HCT116 (cell line): ENCODE measurements around the gene PPFIBP1. TPM values are rescaled to one million over a fixed set of nuclear protein-coding genes. Genes with fewer than 3 reads are reported as not detected.

Source experiments
- ATAC-seq: fragments of 200-7000 bp; cut with Tn5 transposase; 2 replicates; pipeline ENCODE4 v1.9.1; 2020; ENCODE audit warnings: mild to moderate bottlenecking, moderate library complexity
- BruUV-seq: library from RNA; stranded (reverse); fragments of 400-500 nt; replicated peaks from 2 replicates; lab custom pipeline; 2021; lab: Mats Ljungman, UMichigan
- CTCF ChIA-PET: fragments of 300-600 bp; sonication (Branson Sonifier 250); formaldehyde crosslinking; loops from one replicate; lab custom pipeline; 2021; ENCODE audit warnings: antibody characterized with exemption; lab: Charles Lee
- POLR2A ChIA-PET: fragments of 300-600, 350-600 bp; sonication (Branson Sonifier 250); formaldehyde crosslinking; loops from one replicate; lab custom pipeline; 2021; ENCODE audit warnings: antibody characterized with exemption; lab: Charles Lee
- RAD21 ChIA-PET, 2 experiments: fragments of 300-600 bp; sonication (Branson Sonifier 250); formaldehyde crosslinking; loops; one replicate each; lab custom pipeline; 2023; ENCODE audit warnings: low total read pairs in 2 of 2; ENCODE audit not compliant: uncharacterized antibody in 2 of 2, unreplicated experiment in 2 of 2, low non-redundant PET in 1 of 2; lab: Charles Lee
- DNase-seq: peaks from one replicate; pipeline ENCODE4 v3.0.0-alpha.2; 2010; ENCODE audit warnings: low read depth, low spot score
- H2AFZ ChIP-seq: fragments of 200-600 bp; shearing (Covaris generic), sonication (generic); 2 replicates; pipeline ENCODE4 v1.6.1; 2017; ENCODE audit warnings: low read depth, mixed run types, mixed read lengths, antibody characterized with exemption, low read length; ENCODE audit not compliant: poor library complexity, severe bottlenecking
- H3K27ac ChIP-seq: 2 replicates; pipeline ENCODE4 v1.5.1; 2012; ENCODE audit warnings: low read depth, low read length
- H3K27me3 ChIP-seq: fragments of 200-600 bp; sonication (generic); 2 replicates; pipeline ENCODE4 v1.6.1; 2016; ENCODE audit warnings: mixed run types, low read length, mixed read lengths; ENCODE audit not compliant: insufficient read depth
- H3K36me3 ChIP-seq, 2 experiments: fragments of 200-500 bp in 1 of 2; fragments of 200-600 bp in 1 of 2; sonication (Bioruptor generic) in 1 of 2; sonication (generic) in 1 of 2; 2 replicates each; pipeline versions ENCODE4 v1.5.1 to v1.6.1; 2014 to 2016; ENCODE audit warnings: low read length in 2 of 2, inconsistent platforms in 1 of 2, mixed read lengths in 1 of 2, mixed run types in 1 of 2; ENCODE audit not compliant: insufficient read depth in 2 of 2, control insufficient read depth in 1 of 2
- H3K4me1 ChIP-seq, 2 experiments: fragments of 200-600 bp in 1 of 2; sonication (generic) in 1 of 2; 2 replicates each; pipeline versions ENCODE4 v1.5.1 to v1.6.1; 2012 to 2017; ENCODE audit warnings: low read length in 2 of 2, inconsistent platforms in 1 of 2, mild to moderate bottlenecking in 1 of 2, mixed read lengths in 1 of 2, mixed run types in 1 of 2, moderate library complexity in 1 of 2; ENCODE audit not compliant: insufficient read depth in 2 of 2, control insufficient read depth in 1 of 2
- H3K4me2 ChIP-seq: fragments of 200-600 bp; sonication (generic); 2 replicates; pipeline ENCODE4 v1.6.1; 2017; ENCODE audit warnings: mixed run types, low read length, mixed read lengths
- H3K4me3 ChIP-seq, 2 experiments: fragments of 200-600 bp in 1 of 2; sonication (generic) in 1 of 2; replicated peaks in 1 of 2; 2 replicates each; pipeline ENCODE4 v1.5.1; 2011 to 2016; ENCODE audit warnings: low read length in 2 of 2, control low read depth in 1 of 2, low read depth in 1 of 2, mild to moderate bottlenecking in 1 of 2, mixed read lengths in 1 of 2, mixed run types in 1 of 2
- H3K79me2 ChIP-seq: fragments of 200-600 bp; sonication (generic); 2 replicates; pipeline ENCODE4 v1.6.1; 2017; ENCODE audit warnings: mild to moderate bottlenecking, mixed run types, low read length, moderate library complexity, mixed read lengths; ENCODE audit not compliant: insufficient read depth
- H3K9ac ChIP-seq: fragments of 200-600 bp; sonication (generic); 2 replicates; pipeline ENCODE4 v1.6.1; 2016; ENCODE audit warnings: low read length, mixed read lengths
- H3K9me2 ChIP-seq: fragments of 200-600 bp; sonication (generic), shearing (Covaris generic); 2 replicates; pipeline ENCODE4 v1.6.1; 2017; ENCODE audit warnings: mixed run types, mild to moderate bottlenecking, moderate library complexity; ENCODE audit not compliant: insufficient read depth
- H3K9me3 ChIP-seq, 2 experiments: fragments of 200-500 bp in 1 of 2; fragments of 200-600 bp in 1 of 2; sonication (Bioruptor generic) in 1 of 2; sonication (generic) in 1 of 2; 2 replicates each; pipeline ENCODE4 v1.6.1; 2014 to 2017; ENCODE audit warnings: low read length in 2 of 2, mixed read lengths in 2 of 2, inconsistent platforms in 1 of 2, low read depth in 1 of 2, mild to moderate bottlenecking in 1 of 2, mixed run types in 1 of 2, moderate library complexity in 1 of 2; ENCODE audit not compliant: control insufficient read depth in 1 of 2, insufficient read depth in 1 of 2
- H4K20me1 ChIP-seq: fragments of 200-600 bp; sonication (generic), shearing (Covaris generic); 2 replicates; pipeline ENCODE4 v1.6.1; 2017; ENCODE audit warnings: mixed run types, mild to moderate bottlenecking, moderate library complexity; ENCODE audit not compliant: insufficient read depth
- ATF3 ChIP-seq: IDR thresholded peaks from 2 replicates; pipeline ENCODE4 v1.6.1; 2012
- CBX3 ChIP-seq: IDR thresholded peaks from 2 replicates; pipeline ENCODE4 v1.6.1; 2012; ENCODE audit warnings: low read depth
- CEBPB ChIP-seq: IDR thresholded peaks from 2 replicates; pipeline ENCODE4 v1.6.1; 2012; ENCODE audit warnings: low read depth
- CTCF ChIP-seq, 3 experiments: fragments of 200-600 bp in 1 of 3; sonication (generic) in 1 of 3; IDR thresholded peaks in 2 of 3; conservative IDR thresholded peaks in 1 of 3; 2 replicates each; pipeline ENCODE4 v1.5.1; 2012 to 2017; ENCODE audit warnings: low read depth in 2 of 3, low read length in 2 of 3, antibody characterized with exemption in 1 of 3, borderline replicate concordance in 1 of 3, control low read depth in 1 of 3, mild to moderate bottlenecking in 1 of 3, mixed read lengths in 1 of 3, mixed run types in 1 of 3, moderate library complexity in 1 of 3; ENCODE audit not compliant: insufficient read depth in 1 of 3
- EGR1 ChIP-seq: IDR thresholded peaks from 2 replicates; pipeline ENCODE4 v1.6.1; 2012; ENCODE audit warnings: low read depth
- ELF1 ChIP-seq: IDR thresholded peaks from 2 replicates; pipeline ENCODE4 v1.6.1; 2012; ENCODE audit warnings: low read depth, borderline replicate concordance
- EZH2phosphoT487 ChIP-seq: fragments of 200-600 bp; IDR thresholded peaks from 2 replicates; pipeline ENCODE4 v1.6.1; 2018; ENCODE audit warnings: antibody characterized with exemption, borderline replicate concordance
- FOSL1 ChIP-seq: IDR thresholded peaks from 2 replicates; pipeline ENCODE4 v1.6.1; 2012; ENCODE audit warnings: low read depth
- JUND ChIP-seq: IDR thresholded peaks from 2 replicates; pipeline ENCODE4 v1.6.1; 2012
- MAX ChIP-seq: IDR thresholded peaks from 2 replicates; pipeline ENCODE4 v1.6.1; 2012
- POLR2A ChIP-seq: IDR thresholded peaks from 2 replicates; pipeline ENCODE4 v1.7.0; 2011; ENCODE audit warnings: borderline replicate concordance; ENCODE audit not compliant: insufficient read depth, insufficient read length; ENCODE audit errors: extremely low read depth
- POLR2AphosphoS5 ChIP-seq: IDR thresholded peaks from 2 replicates; pipeline ENCODE4 v1.6.1; 2011; ENCODE audit warnings: mild to moderate bottlenecking, low read depth, low read length, moderate library complexity
- RAD21 ChIP-seq: IDR thresholded peaks from 2 replicates; pipeline ENCODE4 v1.6.1; 2012; ENCODE audit warnings: low read depth, mild to moderate bottlenecking
- REST ChIP-seq: IDR thresholded peaks from 2 replicates; pipeline ENCODE4 v1.6.1; 2012; ENCODE audit warnings: low read depth
- SIN3A ChIP-seq: IDR thresholded peaks from 2 replicates; pipeline ENCODE4 v1.6.1; 2012; ENCODE audit warnings: low read depth
- SP1 ChIP-seq: IDR thresholded peaks from 2 replicates; pipeline ENCODE4 v1.6.1; 2012; ENCODE audit warnings: low read depth
- YY1 ChIP-seq: IDR thresholded peaks from 2 replicates; pipeline ENCODE4 v1.6.1; 2011; ENCODE audit warnings: low read length, low read depth, moderate library complexity, mild to moderate bottlenecking; ENCODE audit not compliant: insufficient replicate concordance; ENCODE audit errors: extremely low read depth
- ZBTB33 ChIP-seq: IDR thresholded peaks from 2 replicates; pipeline ENCODE4 v1.6.1; 2011; ENCODE audit warnings: mild to moderate bottlenecking, low read length, moderate library complexity; ENCODE audit not compliant: insufficient replicate concordance; ENCODE audit errors: extremely low read depth
- ZNF274 ChIP-seq: fragments of 200-500 bp; sonication (Bioruptor generic); IDR thresholded peaks from 2 replicates; pipeline ENCODE4 v1.6.1; 2014; ENCODE audit warnings: mild to moderate bottlenecking, low read depth, low read length, inconsistent platforms
- intact Hi-C: fragments of 100-400 bp; cut with micrococcal nuclease; formaldehyde crosslinking; loops from 2 replicates; pipeline ENCODE4 v1.10.0; 2022
- total RNA-seq: library from RNA; stranded (reverse); gene quantifications from one replicate; pipeline ENCODE4 v1.2.1, GENCODE V29; 2021; ENCODE audit not compliant: unreplicated experiment

PPFIBP1 gene
- total RNA-seq, 1 experiment from 2014 or later = 102 TPM

GRCh38 chr12:27685274-27685673, 161.3 kb downstream of the PPFIBP1 start:
- RAD21 ChIA-PET = no interaction called here

More at GRCh38 chr12:27685274-27685673, 161.3 kb downstream of the PPFIBP1 start:
- DNase-seq (no peak), ATAC-seq (no peak)
- no peaks in the 10 kb centered on the region for H3K79me2 ChIP-seq
- H3K9me2 ChIP-seq = no peaks in the 10 kb centered on the region
- no TSS peak for BruUV-seq
- intact Hi-C loops = no loop called here
- H3K9ac ChIP-seq = no peak overlapping the region
- no peaks in the 10 kb centered on the region for H3K9me3 ChIP-seq
- no peaks in the 10 kb centered on the region for H3K27me3 ChIP-seq
- peaks cover 20 to 24% of the 10 kb centered on the region in 2 experiments; a peak in 3 of 4 replicates for H3K36me3 ChIP-seq
- TF ChIP-seq EZH2phosphoT487 (no peak), CTCF (IDR thresholded peaks at IDR 0.05 in 2 of 3, conservative IDR thresholded peaks at IDR 0.05 in 1 of 3; ENCODE audit: borderline replicate concordance in 1 of 3, insufficient read depth in 1 of 3, low read depth in 2 of 3, low read length in 2 of 3) (no peak), REST (no peak), FOSL1 (no peak), ZNF274 (no peak), ZBTB33 (no peak), POLR2A (no peak), MAX (no peak), POLR2AphosphoS5 (no peak), YY1 (no peak), ATF3 (no peak), RAD21 (no peak), ELF1 (no peak), JUND (no peak), CBX3 (no peak), SIN3A (no peak), EGR1 (no peak), CEBPB (no peak), SP1 (no peak)
- POLR2A ChIA-PET = no interaction called here
- no peak overlapping the region for H3K4me3 ChIP-seq
- H4K20me1 ChIP-seq = no peaks in the 10 kb centered on the region
- H3K4me1 ChIP-seq = no peaks in the 10 kb centered on the region
- CTCF ChIA-PET = no interaction called here
- H2AFZ ChIP-seq = no peak overlapping the region
- no peak overlapping the region for H3K27ac ChIP-seq
- H3K4me2 ChIP-seq = no peak overlapping the region
